Ishikawa (cell line): ENCODE results near the gene KXD1.

Experiments
- CEBPB ChIP-seq: IDR thresholded peaks from 2 replicates; pipeline ENCODE4 v1.6.1; 2012
- CREB1 ChIP-seq: IDR thresholded peaks from 2 replicates; pipeline ENCODE4 v1.6.1; 2012; ENCODE audit warnings: low read depth
- EGR1 ChIP-seq: IDR thresholded peaks from 2 replicates; pipeline ENCODE4 v1.6.1; 2012
- EP300 ChIP-seq: IDR thresholded peaks from 2 replicates; pipeline ENCODE4 v1.6.1; 2012; ENCODE audit warnings: borderline replicate concordance
- FOXM1 ChIP-seq: IDR thresholded peaks from 2 replicates; pipeline ENCODE4 v1.6.1; 2012; ENCODE audit warnings: low read depth, borderline replicate concordance
- NFIC ChIP-seq: IDR thresholded peaks from 2 replicates; pipeline ENCODE4 v1.6.1; 2012
- RAD21 ChIP-seq: IDR thresholded peaks from 2 replicates; pipeline ENCODE4 v1.6.1; 2012; ENCODE audit warnings: low read depth
- TAF1 ChIP-seq: IDR thresholded peaks from 2 replicates; pipeline ENCODE4 v1.6.1; 2012; ENCODE audit warnings: low read depth, mild to moderate bottlenecking
- TCF12 ChIP-seq: IDR thresholded peaks from 2 replicates; pipeline ENCODE4 v1.6.1; 2012; ENCODE audit warnings: low read depth
- TEAD4 ChIP-seq: IDR thresholded peaks from 2 replicates; pipeline ENCODE4 v1.6.1; 2012
- YY1 ChIP-seq: IDR thresholded peaks from 2 replicates; pipeline ENCODE4 v1.6.1; 2012; ENCODE audit warnings: low read depth
- ZBTB7A ChIP-seq: IDR thresholded peaks from 2 replicates; pipeline ENCODE4 v1.6.1; 2012; ENCODE audit warnings: low read depth
- TF ChIP-seq, protein P1 (sequence below): IDR thresholded peaks from 2 replicates; pipeline ENCODE4 v1.6.1; 2012
- TF ChIP-seq, protein P2 (sequence below): IDR thresholded peaks from 2 replicates; pipeline ENCODE4 v1.6.1; 2012
- TF ChIP-seq, protein P3 (sequence below): IDR thresholded peaks from 2 replicates; pipeline ENCODE4 v1.6.1; 2012; ENCODE audit warnings: low read depth, mild to moderate bottlenecking

The KXD1 gene

DNA sequence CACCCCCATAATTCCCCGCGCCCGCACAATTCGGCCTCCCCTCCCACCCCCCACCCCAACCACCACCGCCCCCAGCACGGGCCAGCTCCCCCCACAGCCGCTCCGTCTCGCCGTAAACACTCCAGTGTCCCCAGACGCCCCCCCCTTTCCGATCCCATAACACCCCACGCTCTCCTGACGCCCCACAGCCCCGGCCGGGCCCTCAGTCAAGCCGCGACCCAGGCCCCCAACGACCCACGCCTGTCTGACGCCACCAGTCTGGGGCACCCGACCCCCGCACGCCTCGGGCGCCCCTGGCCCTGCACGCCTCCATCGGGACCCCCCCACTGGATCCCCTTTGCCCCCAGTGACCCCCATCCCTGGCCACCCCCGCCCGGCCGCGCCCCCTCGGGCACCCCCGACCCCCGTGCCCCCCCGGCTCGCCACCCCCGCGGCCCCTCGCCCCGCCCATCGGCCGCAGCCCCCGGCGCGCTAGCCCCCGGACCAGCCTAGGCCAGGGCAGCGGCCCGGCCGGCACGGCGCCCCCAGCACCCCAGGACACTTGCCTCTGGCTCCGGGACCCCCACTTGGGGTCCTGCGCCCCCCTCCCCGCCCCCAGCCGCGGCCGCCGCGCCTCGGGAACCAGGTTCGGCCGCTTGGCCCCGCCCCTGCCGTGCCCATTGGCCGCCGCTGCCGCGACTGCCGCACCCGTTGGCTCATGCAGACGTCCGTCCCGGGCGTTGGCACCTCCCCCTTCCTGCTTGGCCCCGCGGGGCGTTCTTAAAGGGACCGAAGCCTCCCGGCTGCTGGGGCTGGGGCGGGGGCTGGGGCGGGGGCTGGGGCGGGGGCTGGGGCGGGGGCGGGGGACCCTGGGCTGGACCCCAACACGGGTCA, 14.5 kb upstream of the KXD1 start, which contains the start of gene FKBP8:
TSS of gene FKBP8 (minus strand) at position 633 of the 873 bp plus-strand sequence. CDS start 1,603 bp downstream, outside the sequence.
- TF ChIP-seq TAF1 (0 out of 2 replicates have a peak, but pooled peaks have one; percentile 22), FOXM1 (no peak), TEAD4 (no peak), TCF12 (no peak; the same call in 1 of the 2 replicates), CEBPB (no peak), EP300 (no peak), RAD21 (no peak), NFIC (no peak), ZBTB7A (peak; percentile 98)

DNA sequence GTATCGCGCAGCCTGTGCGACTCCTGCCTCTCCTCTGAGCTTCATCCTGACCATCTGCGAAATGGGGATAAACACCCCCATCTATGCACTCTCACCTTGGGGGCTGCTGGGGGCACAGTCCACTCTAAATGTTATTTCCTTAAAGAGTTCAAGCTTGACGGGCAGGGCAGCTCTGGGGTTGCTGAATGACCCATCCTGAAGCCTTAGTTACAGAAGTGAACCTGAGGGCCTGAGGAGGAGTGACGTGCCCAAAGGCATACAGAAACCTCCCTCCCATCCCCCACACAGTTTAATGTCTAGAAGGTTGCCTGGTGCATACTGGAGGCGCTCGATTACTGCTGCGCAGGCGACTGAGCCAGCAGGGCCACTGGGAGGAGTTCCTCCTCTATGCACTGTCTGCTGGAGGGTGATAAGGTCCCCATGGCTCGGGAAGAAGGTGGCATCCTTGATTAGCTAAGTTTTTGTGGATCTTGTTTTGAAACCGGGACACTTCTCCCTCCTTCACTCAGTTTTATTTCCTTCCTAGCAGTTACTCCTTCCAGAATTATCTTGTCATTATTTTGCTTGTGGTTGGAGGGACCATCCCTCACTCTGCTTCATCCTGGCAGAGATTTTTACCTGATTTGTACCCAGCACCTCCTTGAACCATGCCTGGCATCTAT, 13.7 kb upstream of the KXD1 start:
- TF ChIP-seq, protein P1, sequence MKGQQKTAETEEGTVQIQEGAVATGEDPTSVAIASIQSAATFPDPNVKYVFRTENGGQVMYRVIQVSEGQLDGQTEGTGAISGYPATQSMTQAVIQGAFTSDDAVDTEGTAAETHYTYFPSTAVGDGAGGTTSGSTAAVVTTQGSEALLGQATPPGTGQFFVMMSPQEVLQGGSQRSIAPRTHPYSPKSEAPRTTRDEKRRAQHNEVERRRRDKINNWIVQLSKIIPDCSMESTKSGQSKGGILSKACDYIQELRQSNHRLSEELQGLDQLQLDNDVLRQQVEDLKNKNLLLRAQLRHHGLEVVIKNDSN: no peak
- TF ChIP-seq ZBTB7A: peak; percentile 67; the same call in 1 of the 2 replicates
- TF ChIP-seq NFIC: no peak
- TF ChIP-seq RAD21: no peak

DNA sequence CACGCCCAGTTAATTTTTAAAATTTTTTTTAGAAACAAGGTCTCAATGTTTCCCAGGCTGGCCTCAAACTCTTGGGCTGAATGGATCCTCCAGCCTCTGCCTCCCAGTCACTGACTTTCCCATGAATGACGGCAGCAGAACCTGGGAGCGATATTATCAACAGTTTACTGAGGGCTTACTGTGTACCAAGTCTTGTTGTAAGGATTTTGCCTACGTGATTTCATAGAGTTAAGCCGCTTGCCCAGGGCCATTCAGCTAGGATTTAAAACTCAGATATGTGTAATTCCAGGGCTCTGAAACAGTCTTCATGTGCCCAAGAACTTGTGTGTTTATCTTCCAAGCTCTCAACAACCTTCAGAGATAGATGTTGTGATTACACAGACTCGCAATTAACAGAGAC, 6.0 kb upstream of the KXD1 start:
- TF ChIP-seq EGR1 (no peak), EP300 (no peak), ZBTB7A (no peak), CREB1 (no peak), YY1 (no peak), NFIC (no peak), TCF12 (no peak), TEAD4 (no peak), CEBPB (no peak), RAD21 (no peak), TAF1 (no peak)
- TF ChIP-seq, protein P1: no peak
- TF ChIP-seq, protein P2, sequence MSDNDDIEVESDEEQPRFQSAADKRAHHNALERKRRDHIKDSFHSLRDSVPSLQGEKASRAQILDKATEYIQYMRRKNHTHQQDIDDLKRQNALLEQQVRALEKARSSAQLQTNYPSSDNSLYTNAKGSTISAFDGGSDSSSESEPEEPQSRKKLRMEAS: no peak
- TF ChIP-seq, protein P3, sequence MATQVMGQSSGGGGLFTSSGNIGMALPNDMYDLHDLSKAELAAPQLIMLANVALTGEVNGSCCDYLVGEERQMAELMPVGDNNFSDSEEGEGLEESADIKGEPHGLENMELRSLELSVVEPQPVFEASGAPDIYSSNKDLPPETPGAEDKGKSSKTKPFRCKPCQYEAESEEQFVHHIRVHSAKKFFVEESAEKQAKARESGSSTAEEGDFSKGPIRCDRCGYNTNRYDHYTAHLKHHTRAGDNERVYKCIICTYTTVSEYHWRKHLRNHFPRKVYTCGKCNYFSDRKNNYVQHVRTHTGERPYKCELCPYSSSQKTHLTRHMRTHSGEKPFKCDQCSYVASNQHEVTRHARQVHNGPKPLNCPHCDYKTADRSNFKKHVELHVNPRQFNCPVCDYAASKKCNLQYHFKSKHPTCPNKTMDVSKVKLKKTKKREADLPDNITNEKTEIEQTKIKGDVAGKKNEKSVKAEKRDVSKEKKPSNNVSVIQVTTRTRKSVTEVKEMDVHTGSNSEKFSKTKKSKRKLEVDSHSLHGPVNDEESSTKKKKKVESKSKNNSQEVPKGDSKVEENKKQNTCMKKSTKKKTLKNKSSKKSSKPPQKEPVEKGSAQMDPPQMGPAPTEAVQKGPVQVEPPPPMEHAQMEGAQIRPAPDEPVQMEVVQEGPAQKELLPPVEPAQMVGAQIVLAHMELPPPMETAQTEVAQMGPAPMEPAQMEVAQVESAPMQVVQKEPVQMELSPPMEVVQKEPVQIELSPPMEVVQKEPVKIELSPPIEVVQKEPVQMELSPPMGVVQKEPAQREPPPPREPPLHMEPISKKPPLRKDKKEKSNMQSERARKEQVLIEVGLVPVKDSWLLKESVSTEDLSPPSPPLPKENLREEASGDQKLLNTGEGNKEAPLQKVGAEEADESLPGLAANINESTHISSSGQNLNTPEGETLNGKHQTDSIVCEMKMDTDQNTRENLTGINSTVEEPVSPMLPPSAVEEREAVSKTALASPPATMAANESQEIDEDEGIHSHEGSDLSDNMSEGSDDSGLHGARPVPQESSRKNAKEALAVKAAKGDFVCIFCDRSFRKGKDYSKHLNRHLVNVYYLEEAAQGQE: no peak

DNA sequence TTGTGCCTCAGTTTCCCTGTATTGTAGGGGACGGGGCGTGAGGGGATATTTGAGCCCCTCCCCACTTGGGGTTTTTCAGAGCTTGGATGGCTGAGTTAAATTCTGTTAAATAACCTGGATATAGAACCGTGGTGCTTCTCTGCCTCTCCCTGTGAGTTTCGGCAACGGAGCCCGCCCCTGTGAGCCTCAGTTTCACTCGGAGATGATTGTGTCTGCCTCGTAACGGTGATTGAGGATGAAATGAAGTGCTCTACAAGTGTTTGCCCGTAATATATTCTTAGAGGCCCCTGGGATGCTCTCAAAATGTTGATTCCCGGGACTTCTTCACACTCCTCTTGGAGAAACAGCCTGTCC, 509 bp downstream of the KXD1 start:
- TF ChIP-seq TCF12 (no peak), EGR1 (no peak)
- TF ChIP-seq, protein P3: no peak
- TF ChIP-seq, protein P1: no peak
- TF ChIP-seq, protein P2: no peak

DNA sequence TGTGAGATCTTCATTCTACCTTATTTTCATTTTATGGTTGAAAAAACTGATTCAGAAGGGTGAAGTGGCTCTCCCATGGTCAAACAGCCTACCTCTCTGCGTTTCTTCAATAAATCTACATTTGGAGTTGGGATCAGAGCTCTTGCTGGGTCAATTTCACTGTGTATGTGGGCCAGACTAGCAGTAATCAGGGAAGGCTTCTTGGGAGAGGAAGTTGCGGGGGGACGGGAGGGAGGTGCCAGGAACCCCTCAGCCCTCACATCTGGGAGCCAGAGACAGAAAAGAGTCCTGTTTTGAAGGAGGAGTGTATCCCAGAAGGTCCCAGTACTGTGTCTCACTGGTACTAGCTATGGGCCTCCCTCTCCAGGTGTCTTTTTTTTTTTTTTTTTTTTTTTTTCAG, 934 bp downstream of the KXD1 start:
- TF ChIP-seq, protein P3: no peak
- no peak for TF ChIP-seq YY1
